Peyer's patch (tissue), 4 donors: ENCODE measurements around the gene SYT13. TPM values are rescaled to one million over a fixed set of nuclear protein-coding genes. Genes with fewer than 3 reads are reported as not detected.
A peak's percentile ranks its signal among the peaks of the same experiment; 100 is the strongest.

Experiments
- DNase-seq, 3 donors: peaks; one replicate each; pipeline ENCODE4 v3.0.0-alpha.2; 2017 to 2019
- H3K27ac ChIP-seq, 4 donors: fragments of 200-600 bp; sonication (generic); one replicate each; pipeline ENCODE4 v1.5.1; 2016 to 2019
- H3K27me3 ChIP-seq, 2 donors: fragments of 200-600 bp; sonication (generic); one replicate each; pipeline ENCODE4 v1.5.1; 2019
- H3K36me3 ChIP-seq, 3 donors: fragments of 200-600 bp; sonication (generic); one replicate each; pipeline ENCODE4 v1.5.1; 2016 to 2019
- H3K4me1 ChIP-seq, 4 donors: fragments of 200-600 bp; sonication (generic); one replicate each; pipeline ENCODE4 v1.5.1; 2016 to 2019
- H3K4me3 ChIP-seq, 4 donors: fragments of 200-600 bp; sonication (generic); 1 replicate in 3 of 4; 2 replicates in 1 of 4; pipeline ENCODE4 v1.5.1; 2016 to 2019; ENCODE audit warnings: mild to moderate bottlenecking in 1 of 4
- H3K9me3 ChIP-seq, 4 donors: fragments of 200-600 bp; sonication (generic); one replicate each; pipeline ENCODE4 v1.5.1; 2016 to 2019; ENCODE audit warnings: mild to moderate bottlenecking in 1 of 4
- CTCF ChIP-seq, 6 experiments: fragments of 450-650 bp in 4 of 6; fragments of 200-600 bp in 2 of 6; sonication (generic) in 1 of 6; IDR thresholded peaks; one replicate each; pipeline ENCODE4 v1.5.1; 2017 to 2019; ENCODE audit warnings: antibody characterized with exemption in 6 of 6, mild to moderate bottlenecking in 3 of 6, moderate library complexity in 1 of 6
- POLR2A ChIP-seq, 2 donors: fragments of 450-650 bp; IDR thresholded peaks; one replicate each; pipeline ENCODE4 v1.5.1; 2017; ENCODE audit warnings: antibody characterized with exemption in 2 of 2, mild to moderate bottlenecking in 2 of 2, moderate library complexity in 2 of 2
- total RNA-seq, 4 donors: library from RNA; depleted of rRNA; stranded (reverse); fragments of >200 nt; gene quantifications; one replicate each; pipeline ENCODE4 v1.1.0, GENCODE V29; 2016

SYT13 gene
- total RNA-seq, 4 donors from 2014 or later, result 15.4 to 41.3 (median 25.2) TPM

DNA sequence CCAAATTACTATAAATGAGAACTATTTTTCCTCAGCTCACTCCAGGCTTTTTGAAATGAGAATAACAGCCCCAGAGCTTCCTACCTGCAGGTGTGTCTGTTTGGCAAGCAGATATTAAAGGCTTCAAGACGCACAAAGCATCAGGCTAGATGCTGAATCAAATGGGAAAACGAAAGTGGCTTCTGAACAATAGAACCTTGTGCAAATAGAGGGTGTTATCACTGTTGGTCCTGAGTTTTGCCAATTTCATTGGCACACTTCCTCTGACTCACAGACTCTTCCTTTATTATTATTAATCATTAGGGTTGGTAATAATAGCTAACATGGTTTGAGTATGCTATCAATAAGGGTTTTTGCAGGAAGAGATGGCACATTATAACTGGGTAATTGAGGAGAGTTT is 13.4 kb downstream of the SYT13 start:
- H3K27ac ChIP-seq, result peak overlapping the region in 1 of 4 donors; percentile 52
- no peaks in the 10 kb centered on the region for H3K9me3 ChIP-seq
- H3K4me1 ChIP-seq, result peaks cover 0 to 1% (median 0%) of the 10 kb centered on the region in 4 donors
- no peaks in the 10 kb centered on the region for H3K36me3 ChIP-seq
- no peak for DNase-seq
- no peak for TF ChIP-seq CTCF (IDR thresholded peaks at IDR 0.05)
- TF ChIP-seq POLR2A (IDR thresholded peaks at IDR 0.05), result no peak
- no peaks in the 10 kb centered on the region for H3K27me3 ChIP-seq
- H3K4me3 ChIP-seq, result no peak overlapping the region

- H3K4me1 ChIP-seq, result peaks cover 0 to 8% (median 3%) of the 10 kb centered on the region in 4 donors
- no peak for TF ChIP-seq CTCF (IDR thresholded peaks at IDR 0.05)
- TF ChIP-seq POLR2A (IDR thresholded peaks at IDR 0.05), result no peak
- no peak overlapping the region for H3K27ac ChIP-seq
- no peaks in the 10 kb centered on the region for H3K27me3 ChIP-seq
- no peaks in the 10 kb centered on the region for H3K9me3 ChIP-seq
- DNase-seq, result no peak
- H3K36me3 ChIP-seq, result no peaks in the 10 kb centered on the region
- H3K4me3 ChIP-seq, result no peak overlapping the region
Measured at GRCh38 chr11:45270946-45271716, 15.0 kb downstream of the SYT13 start.

GRCh38 chr11:45269678-45270077 is 16.5 kb downstream of the SYT13 start:
- no peak for DNase-seq
- H3K36me3 ChIP-seq, result no peaks in the 10 kb centered on the region
- H3K9me3 ChIP-seq, result no peaks in the 10 kb centered on the region
- no peak for TF ChIP-seq CTCF (IDR thresholded peaks at IDR 0.05)
- no peak for TF ChIP-seq POLR2A (IDR thresholded peaks at IDR 0.05)
- H3K27me3 ChIP-seq, result no peaks in the 10 kb centered on the region
- H3K4me1 ChIP-seq, result peaks cover 0 to 23% (median 6%) of the 10 kb centered on the region in 4 donors
- no peak overlapping the region for H3K4me3 ChIP-seq
- no peak overlapping the region for H3K27ac ChIP-seq

GRCh38 chr11:45267652-45268299 is 18.4 kb downstream of the SYT13 start:
- H3K9me3 ChIP-seq, result no peaks in the 10 kb centered on the region
- TF ChIP-seq CTCF (IDR thresholded peaks at IDR 0.05) (no peak), POLR2A (IDR thresholded peaks at IDR 0.05) (no peak)
- no peaks in the 10 kb centered on the region for H3K27me3 ChIP-seq
- H3K36me3 ChIP-seq, result no peaks in the 10 kb centered on the region
- peaks cover 0 to 23% (median 6%) of the 10 kb centered on the region in 4 donors for H3K4me1 ChIP-seq
- no peak overlapping the region for H3K4me3 ChIP-seq
- H3K27ac ChIP-seq, result peak overlapping the region in 3 of 4 donors; percentile 42 to 87 (median 79)
- no peak for DNase-seq

GRCh38 chr11:45267052-45267451 is 19.1 kb downstream of the SYT13 start:
- H3K27me3 ChIP-seq, result no peaks in the 10 kb centered on the region
- no peak overlapping the region for H3K4me3 ChIP-seq
- H3K9me3 ChIP-seq, result no peaks in the 10 kb centered on the region
- H3K27ac ChIP-seq, result peak overlapping the region in 3 of 4 donors; percentile 42 to 87 (median 79)
- DNase-seq, result peak in 2 of 3 donors; percentile 85 to 87
- H3K4me1 ChIP-seq, result peaks cover 0 to 23% (median 6%) of the 10 kb centered on the region in 4 donors
- no peaks in the 10 kb centered on the region for H3K36me3 ChIP-seq
- peak in 4 of 6 experiments; percentile 38 to 74 (median 68) for TF ChIP-seq CTCF (IDR thresholded peaks at IDR 0.05)
- no peak for TF ChIP-seq POLR2A (IDR thresholded peaks at IDR 0.05)
